Dendritic cell treated with granulocyte-macrophage colony-stimulating factor and Interleukin-4, amounts not matched to agents 40 ng/mL and 50 ng/mL, for 4 days (primary cell): Measurements from ENCODE around the gene ANKRD11.

Experiments used
- H3K27ac Mint-ChIP-seq: one replicate; pipeline ENCODE4 v1.8.0; 2022; ENCODE audit warnings: mild to moderate bottlenecking, mixed read lengths
- H3K27me3 Mint-ChIP-seq: one replicate; pipeline ENCODE4 v1.8.0; 2022; ENCODE audit warnings: mild to moderate bottlenecking, mixed read lengths
- H3K36me3 Mint-ChIP-seq: one replicate; pipeline ENCODE4 v1.8.0; 2022; ENCODE audit warnings: low read depth, mixed read lengths
- H3K4me1 Mint-ChIP-seq: one replicate; pipeline ENCODE4 v1.8.0; 2022; ENCODE audit warnings: low read depth, mixed read lengths
- H3K4me3 Mint-ChIP-seq: one replicate; pipeline ENCODE4 v1.8.0; 2022; ENCODE audit warnings: mild to moderate bottlenecking, moderate library complexity, mixed read lengths
- H3K9me3 Mint-ChIP-seq: one replicate; pipeline ENCODE4 v1.8.0; 2022; ENCODE audit warnings: mixed read lengths
- intact Hi-C: fragments of 100-400 bp; cut with micrococcal nuclease; formaldehyde crosslinking; loops from one replicate; pipeline ENCODE4 v1.15.0; 2022

Gene ANKRD11

GRCh38 chr16:89490439-89491237, at the start of gene ANKRD11:
TSS of gene ANKRD11 (minus strand) at chr16:89490561. CDS start at chr16:89317019, 173,542 bp downstream.
- H3K4me1 Mint-ChIP-seq = peaks cover 77% of the 10 kb centered on the region
- H3K27ac Mint-ChIP-seq = peak within 1 kb of the TSS; percentile 91
- peaks cover 37% of the 10 kb centered on the region for H3K36me3 Mint-ChIP-seq
- H3K4me3 Mint-ChIP-seq = peak within 1 kb of the TSS; percentile 84
- H3K27me3 Mint-ChIP-seq = no peaks in the 10 kb centered on the region
- no peaks in the 10 kb centered on the region for H3K9me3 Mint-ChIP-seq
- intact Hi-C loops = loop anchor here (1.0 to 10.0 kb wide), 2 partner anchors 15 to 74 kb away; partner anchors contain the start of gene RPL13

GRCh38 chr16:89538286-89538685, 47.9 kb upstream of the ANKRD11 start:
- Mint-ChIP-seq H3K4me3 (no peak overlapping the region), H3K27ac (no peak overlapping the region), H3K36me3 (peaks cover 90% of the 10 kb centered on the region), H3K27me3 (no peaks in the 10 kb centered on the region), H3K4me1 (peaks cover 22% of the 10 kb centered on the region), H3K9me3 (no peaks in the 10 kb centered on the region)
- intact Hi-C loops = no loop called here

GRCh38 chr16:89537549-89537925, 47.2 kb upstream of the ANKRD11 start:
- peaks cover 90% of the 10 kb centered on the region for H3K36me3 Mint-ChIP-seq
- H3K27me3 Mint-ChIP-seq = no peaks in the 10 kb centered on the region
- no peaks in the 10 kb centered on the region for H3K9me3 Mint-ChIP-seq
- intact Hi-C loops = no loop called here
- H3K4me3 Mint-ChIP-seq = no peak overlapping the region
- no peak overlapping the region for H3K27ac Mint-ChIP-seq
- H3K4me1 Mint-ChIP-seq = peaks cover 25% of the 10 kb centered on the region

DNA sequence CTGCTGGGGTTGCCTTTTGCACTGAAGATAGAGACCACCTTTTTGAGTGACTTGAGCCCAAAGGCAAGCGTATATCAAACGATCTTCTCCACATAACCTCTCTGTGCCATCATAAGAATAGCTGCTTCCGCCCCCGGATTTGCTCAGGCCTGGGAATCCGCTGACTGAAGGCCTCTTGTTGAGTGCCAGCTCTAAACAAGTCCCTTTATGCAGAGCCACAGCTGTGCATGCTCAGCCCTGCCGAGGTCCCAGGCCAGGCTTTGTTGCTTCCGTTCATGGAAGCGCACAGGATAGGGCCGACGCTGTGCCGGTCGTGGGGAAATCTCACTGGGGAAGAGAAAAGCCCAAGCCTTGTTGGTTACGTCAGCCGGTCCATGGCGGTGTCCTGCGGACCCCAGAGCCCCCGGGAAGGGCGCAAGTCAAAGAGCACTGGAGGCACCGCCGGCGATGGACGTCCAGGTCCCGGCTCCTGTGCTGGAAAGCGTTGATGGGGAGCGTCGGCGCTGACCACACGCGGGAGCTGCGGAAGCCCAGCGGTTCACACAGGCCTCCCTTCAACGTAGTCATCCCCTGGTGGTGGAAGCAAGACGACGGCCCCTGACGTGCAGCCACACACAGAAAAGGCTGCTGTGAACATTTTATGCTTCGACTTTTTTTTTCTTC, 46.7 kb upstream of the ANKRD11 start:
- Mint-ChIP-seq H3K4me1 (peaks cover 25% of the 10 kb centered on the region), H3K9me3 (no peaks in the 10 kb centered on the region), H3K27me3 (no peaks in the 10 kb centered on the region), H3K4me3 (no peak overlapping the region), H3K27ac (no peak overlapping the region), H3K36me3 (peaks cover 90% of the 10 kb centered on the region)
- intact Hi-C loops = no loop called here

DNA sequence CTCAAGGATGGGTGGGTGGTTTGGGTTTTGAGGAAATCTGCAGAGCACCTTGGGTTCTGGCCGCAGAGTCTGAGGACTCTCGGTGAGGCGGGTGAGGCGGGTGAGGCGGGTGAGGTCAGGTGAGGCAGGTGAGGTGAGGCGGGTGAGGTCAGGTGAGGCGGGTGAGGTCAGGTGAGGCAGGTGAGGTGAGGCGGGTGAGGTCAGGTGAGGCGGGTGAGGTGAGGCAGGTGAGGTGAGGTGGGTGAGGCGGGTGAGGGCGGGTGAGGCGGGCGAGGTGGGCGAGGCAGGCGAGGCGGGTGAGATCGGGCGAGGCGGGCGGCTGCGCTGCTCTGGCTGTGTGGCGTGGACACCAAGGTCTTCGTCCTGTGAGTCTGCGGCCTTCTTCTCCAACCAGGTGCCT, 46.0 kb upstream of the ANKRD11 start:
- H3K27me3 Mint-ChIP-seq = no peaks in the 10 kb centered on the region
- intact Hi-C loops = no loop called here
- peaks cover 25% of the 10 kb centered on the region for H3K4me1 Mint-ChIP-seq

DNA sequence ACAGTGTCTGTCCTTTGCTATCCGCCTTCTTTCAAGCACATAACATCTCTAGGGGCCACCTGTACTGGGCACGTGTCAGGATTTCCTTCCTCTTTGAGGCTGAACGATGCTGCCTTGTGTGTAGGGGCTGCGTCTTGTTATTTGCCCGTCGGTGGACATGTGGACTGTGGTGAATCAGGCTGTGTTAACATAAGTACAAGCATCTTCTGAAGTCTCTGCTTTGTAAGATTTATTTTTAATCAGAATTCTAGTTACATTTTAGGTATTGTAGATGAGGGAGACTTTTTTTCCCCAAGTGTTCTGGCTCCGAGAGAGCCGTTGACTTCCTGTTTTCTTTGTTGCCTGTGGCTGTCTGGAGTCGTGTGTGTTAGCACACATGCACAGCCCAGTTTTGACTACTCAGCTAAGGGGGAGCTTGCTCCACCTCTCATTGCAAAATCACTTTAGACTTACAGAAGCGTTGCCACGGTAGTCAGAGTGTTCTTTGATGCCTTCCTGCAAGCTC, 43.9 kb upstream of the ANKRD11 start:
- intact Hi-C loops = no loop called here
- H3K27me3 Mint-ChIP-seq = no peaks in the 10 kb centered on the region
- peak overlapping the region; percentile 81 for H3K27ac Mint-ChIP-seq
- H3K4me1 Mint-ChIP-seq = peaks cover 25% of the 10 kb centered on the region
- H3K9me3 Mint-ChIP-seq = no peaks in the 10 kb centered on the region
- H3K36me3 Mint-ChIP-seq = peaks cover 93% of the 10 kb centered on the region
- H3K4me3 Mint-ChIP-seq = peak overlapping the region; percentile 49

More for the DNA sequence above, 46.0 kb upstream of the ANKRD11 start:
- Mint-ChIP-seq H3K27ac (no peak overlapping the region), H3K9me3 (no peaks in the 10 kb centered on the region), H3K36me3 (peaks cover 90% of the 10 kb centered on the region), H3K4me3 (no peak overlapping the region)

DNA sequence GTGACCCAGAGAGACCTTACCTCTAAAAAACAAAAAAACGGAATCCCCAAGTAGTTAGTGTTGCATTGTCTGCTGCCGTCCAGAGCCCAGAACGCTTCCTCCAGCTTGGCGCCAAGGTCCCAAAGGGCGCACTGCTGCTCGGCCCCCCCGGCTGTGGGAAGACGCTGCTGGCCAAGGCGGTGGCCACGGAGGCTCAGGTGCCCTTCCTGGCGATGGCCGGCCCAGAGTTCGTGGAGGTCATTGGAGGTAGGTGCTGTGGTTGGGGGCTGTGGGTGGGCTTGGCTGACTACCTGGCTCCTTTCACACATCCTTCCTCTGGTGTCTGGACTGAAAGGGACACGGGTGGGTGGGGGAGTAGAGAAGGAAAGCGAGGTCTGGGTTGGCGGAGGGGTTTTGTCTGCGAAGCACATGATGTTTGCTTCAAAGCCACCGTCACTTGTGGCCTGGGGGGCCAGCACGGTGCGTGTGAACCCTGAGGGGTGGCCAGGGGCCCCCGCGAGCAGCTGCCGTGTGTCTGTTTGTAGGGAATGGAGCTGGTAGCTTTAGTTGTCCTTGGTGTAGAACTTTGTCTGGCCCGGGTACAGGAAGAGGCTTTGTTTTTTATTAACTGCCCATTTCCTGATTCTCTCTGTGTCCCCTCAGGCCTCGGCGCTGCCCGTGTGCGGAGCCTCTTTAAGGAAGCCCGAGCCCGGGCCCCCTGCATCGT, 41.6 kb upstream of the ANKRD11 start:
- H3K4me3 Mint-ChIP-seq = no peak overlapping the region
- intact Hi-C loops = no loop called here
- H3K9me3 Mint-ChIP-seq = no peaks in the 10 kb centered on the region
- peaks cover 97% of the 10 kb centered on the region for H3K36me3 Mint-ChIP-seq
- H3K27ac Mint-ChIP-seq = no peak overlapping the region
- H3K4me1 Mint-ChIP-seq = peaks cover 25% of the 10 kb centered on the region
- no peaks in the 10 kb centered on the region for H3K27me3 Mint-ChIP-seq

DNA sequence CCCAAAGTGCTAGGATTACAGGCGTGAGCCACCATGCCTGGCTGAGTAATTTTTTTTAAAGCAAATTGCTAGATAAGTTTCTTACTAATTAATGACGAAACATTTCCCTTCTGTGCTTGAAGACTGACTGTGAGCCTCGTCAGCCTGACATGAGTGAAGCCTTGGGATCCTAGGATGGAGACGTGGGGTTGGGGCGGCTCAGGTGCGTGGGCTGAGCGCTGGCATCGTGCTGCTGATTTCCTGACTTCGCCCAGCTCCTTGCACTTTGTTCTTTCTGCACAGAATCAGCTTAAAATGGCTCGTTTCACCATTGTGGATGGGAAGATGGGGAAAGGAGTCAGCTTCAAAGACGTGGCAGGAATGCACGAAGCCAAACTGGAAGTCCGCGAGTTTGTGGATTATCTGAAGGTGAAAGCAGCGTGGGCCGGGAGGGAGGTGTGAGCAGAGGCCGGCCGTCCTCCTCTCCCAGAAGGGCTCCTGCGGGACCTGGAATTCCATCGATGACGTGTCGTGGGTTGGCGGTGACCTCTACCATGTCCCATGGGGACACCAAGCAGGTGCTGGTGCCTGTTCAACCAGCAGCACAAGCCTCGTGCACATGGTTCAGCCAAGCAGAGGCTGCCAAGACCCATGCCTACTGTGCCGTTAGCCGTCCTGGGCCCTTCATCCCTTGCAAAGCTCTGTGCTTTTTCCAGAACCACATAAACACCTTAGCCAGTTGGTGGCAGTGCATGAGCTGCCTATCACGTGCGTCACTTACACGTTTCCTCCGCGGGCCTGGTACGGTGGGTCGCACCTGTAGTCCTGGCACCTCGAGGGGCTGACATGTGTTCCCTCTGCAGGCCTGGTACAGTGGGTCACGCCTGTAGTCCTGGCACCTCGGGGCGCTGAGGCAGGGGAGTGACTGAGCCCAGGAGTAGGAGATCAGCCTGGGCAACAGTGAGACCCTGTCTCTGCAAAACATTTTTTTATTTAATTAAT, 40.3 kb upstream of the ANKRD11 start:
- Mint-ChIP-seq H3K36me3 (peaks cover 99% of the 10 kb centered on the region), H3K4me1 (peaks cover 25% of the 10 kb centered on the region), H3K27me3 (no peaks in the 10 kb centered on the region), H3K4me3 (no peak overlapping the region), H3K9me3 (no peaks in the 10 kb centered on the region), H3K27ac (no peak overlapping the region)
- intact Hi-C loops = no loop called here

- Mint-ChIP-seq H3K36me3 (peaks cover 100% of the 10 kb centered on the region), H3K9me3 (no peaks in the 10 kb centered on the region), H3K27ac (no peak overlapping the region), H3K27me3 (no peaks in the 10 kb centered on the region), H3K4me3 (no peak overlapping the region), H3K4me1 (peaks cover 10% of the 10 kb centered on the region)
- intact Hi-C loops = no loop called here
Observed at GRCh38 chr16:89529097-89529496, 38.7 kb upstream of the ANKRD11 start.

DNA sequence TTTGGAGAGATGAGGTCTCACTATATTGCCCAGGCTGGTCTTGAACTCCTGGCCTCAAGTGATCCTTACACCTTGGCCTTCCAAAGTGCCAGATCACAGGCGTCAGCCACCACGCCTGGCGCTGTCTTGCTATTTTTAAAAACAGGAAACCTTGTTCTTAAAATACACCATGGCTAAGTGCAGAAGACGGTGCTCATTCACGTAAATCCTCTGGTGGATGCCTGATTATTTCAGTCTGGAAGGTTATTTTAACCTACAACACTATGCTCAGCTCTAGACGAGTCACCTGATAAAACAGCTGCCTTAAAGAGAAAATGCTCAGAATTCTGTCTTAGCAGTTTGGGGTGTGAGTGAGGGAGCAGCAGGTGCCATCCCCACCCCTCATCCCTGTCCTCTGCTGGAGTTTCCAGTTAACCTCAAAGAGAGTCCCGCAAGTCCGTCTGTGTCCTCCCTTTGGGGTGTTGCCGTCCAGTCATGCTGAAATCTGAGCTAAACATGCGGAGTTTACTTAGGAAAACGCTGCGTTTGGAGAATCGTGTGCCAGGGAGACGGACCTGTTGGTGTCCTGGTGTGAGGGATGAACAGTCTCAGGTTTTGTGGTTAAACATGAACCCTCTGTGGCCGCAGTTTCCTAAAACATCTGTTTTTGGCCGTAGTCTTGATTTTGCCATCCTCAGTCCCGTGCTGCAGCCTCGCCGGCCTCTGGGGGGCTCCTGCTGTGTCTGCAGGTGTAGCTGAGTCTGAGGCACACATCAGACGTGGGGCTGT, 35.0 kb upstream of the ANKRD11 start:
- Mint-ChIP-seq H3K4me1 (no peaks in the 10 kb centered on the region), H3K27ac (no peak overlapping the region), H3K9me3 (no peaks in the 10 kb centered on the region), H3K27me3 (no peaks in the 10 kb centered on the region), H3K36me3 (peaks cover 100% of the 10 kb centered on the region), H3K4me3 (no peak overlapping the region)
- intact Hi-C loops = no loop called here

- Mint-ChIP-seq H3K4me3 (no peak overlapping the region), H3K27me3 (no peaks in the 10 kb centered on the region), H3K27ac (no peak overlapping the region), H3K36me3 (peaks cover 100% of the 10 kb centered on the region), H3K9me3 (no peaks in the 10 kb centered on the region), H3K4me1 (no peaks in the 10 kb centered on the region)
- intact Hi-C loops = no loop called here
Observed at GRCh38 chr16:89523680-89524344, 33.5 kb upstream of the ANKRD11 start.

DNA sequence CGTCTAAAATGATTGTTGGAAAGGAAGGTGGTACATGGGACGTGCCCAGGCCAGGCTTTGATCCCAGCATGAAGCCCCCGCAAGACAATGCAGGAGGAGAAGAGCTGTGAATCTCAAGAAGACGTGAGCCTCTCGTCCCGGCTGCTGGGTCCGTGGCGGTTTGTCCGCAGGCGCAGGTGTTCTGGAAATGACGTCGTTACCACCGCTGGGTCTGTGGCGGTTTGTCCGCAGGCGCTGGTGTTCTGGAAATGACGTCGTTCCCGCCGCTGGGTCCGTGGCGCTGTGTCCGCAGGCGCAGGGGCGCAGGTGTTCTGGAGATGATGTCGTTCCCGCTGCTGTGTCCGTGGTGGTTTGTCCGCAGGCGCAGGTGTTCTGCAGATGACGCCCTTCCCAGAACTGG, 31.9 kb upstream of the ANKRD11 start:
- Mint-ChIP-seq H3K4me1 (no peaks in the 10 kb centered on the region), H3K27ac (no peak overlapping the region), H3K4me3 (no peak overlapping the region), H3K36me3 (peaks cover 100% of the 10 kb centered on the region), H3K27me3 (no peaks in the 10 kb centered on the region), H3K9me3 (no peaks in the 10 kb centered on the region)
- intact Hi-C loops = no loop called here
